ENCODE measurements around the gene PKP4. TPM values are rescaled to one million over a fixed set of nuclear protein-coding genes. Genes with fewer than 3 reads are reported as not detected.
A peak's percentile ranks its signal among the peaks of the same experiment; 100 is the strongest.

PKP4 gene
- total RNA-seq, 2 donors from 2014 or later: 44.7 to 56.5 TPM

DNA sequence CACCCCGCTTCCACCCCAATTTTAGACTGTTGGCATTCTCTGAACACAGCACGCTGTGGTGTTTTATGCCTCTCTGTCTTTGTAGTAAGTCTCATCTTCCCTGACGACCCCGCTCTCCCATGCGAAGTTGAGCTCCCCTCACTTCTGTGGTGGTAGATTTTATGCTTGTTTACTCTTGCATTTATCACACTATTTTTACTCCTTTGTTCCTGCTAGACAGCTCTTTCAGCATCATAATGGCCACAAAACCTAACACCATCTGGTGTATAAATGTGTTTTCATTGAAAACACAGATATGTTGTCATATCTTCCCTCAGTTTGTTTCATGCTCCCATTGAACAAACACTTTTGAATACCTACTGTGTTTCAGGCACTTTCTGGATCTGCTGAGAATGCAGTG, 57.1 kb downstream of the PKP4 start:
- no peak for DNase-seq (ENCODE audit: low spot score)
- intact Hi-C loops (cut with DNase I): no loop called here

GRCh38 chr2:158518084-158518483, 61.3 kb downstream of the PKP4 start:
- peak; percentile 42 for DNase-seq (ENCODE audit: low spot score)
- intact Hi-C loops (cut with DNase I): no loop called here

DNA sequence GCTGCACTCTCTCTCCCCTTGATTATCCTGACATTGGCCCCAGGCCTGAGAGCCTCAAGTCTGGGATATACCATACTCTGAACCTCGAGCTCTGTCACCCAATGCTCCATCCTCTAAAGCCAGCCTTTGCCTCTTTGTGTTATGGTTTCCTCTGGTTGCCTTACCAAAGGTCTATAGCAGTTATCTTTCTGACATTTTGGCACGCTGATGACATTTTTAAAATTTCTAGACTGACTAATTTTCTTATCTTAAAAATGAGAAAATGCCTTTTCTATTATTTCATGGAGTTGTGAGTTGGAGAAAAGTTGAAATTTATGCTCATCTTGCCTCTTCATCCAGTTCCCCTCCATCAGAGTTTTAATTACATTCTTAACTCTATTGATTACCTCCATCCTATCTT, 62.7 kb downstream of the PKP4 start:
- intact Hi-C loops (cut with DNase I): no loop called here
- DNase-seq (ENCODE audit: low spot score): no peak

DNA sequence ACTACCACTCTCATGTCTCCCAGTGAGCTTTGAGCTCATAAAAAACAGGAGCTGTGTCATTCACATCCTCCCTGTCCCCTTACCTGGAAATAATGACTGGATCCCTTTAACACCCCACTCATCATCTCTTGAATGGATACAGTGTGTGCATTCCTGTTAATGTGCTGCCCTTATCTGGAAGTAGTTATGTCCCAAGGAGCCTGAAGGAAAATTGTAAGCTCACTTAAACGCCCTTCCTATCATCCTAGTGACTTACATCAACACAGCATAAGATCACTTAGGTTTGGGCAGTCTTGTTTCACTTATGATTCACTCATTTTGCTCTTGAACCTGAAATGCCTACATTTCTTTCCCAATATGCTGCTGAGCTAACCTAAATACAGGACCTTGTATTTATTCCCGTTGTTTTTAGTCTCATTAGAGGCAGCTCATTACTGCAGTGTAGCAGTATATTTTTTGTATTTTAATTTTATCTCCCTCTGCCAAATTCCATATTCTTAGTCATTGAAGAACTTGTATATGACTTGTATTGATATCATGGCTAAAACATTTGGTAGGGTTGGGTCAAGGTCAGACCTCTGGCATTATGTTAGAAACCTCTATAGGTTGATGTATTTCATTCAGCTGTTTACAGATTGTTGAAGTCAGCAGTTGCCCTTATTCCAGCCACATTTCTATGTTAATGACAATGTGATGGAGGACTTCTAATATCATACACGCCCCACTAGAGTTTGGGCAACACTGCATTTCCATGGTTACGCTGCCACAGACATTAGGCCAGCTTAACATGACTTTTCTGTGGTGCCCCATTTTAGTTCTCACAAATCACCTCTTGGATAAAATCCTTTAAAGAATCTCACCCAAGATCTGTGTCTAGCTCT, 72.9 kb downstream of the PKP4 start:
- intact Hi-C loops (cut with DNase I): no loop called here
- DNase-seq (ENCODE audit: low spot score): no peak

DNA sequence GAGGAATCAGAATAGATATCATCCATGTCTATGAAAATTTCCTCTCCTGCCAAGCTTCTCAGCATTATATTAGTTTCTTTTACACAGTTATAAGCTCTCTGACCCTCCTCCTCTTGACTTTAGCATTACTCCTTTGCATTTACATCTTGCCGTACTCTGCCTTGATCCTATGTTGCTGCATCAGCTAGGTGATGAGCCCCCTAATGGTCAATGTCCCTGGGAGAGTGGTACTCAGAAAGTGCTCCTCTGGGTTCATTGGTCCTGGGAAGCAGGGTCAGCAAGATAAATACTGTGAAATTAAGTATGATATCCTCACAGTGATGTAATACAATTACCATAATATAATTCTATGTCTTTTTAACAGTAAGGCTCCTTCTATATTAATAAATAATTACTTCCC, 74.1 kb downstream of the PKP4 start:
- intact Hi-C loops (cut with DNase I): no loop called here
- DNase-seq (ENCODE audit: low spot score): no peak

- intact Hi-C loops (cut with DNase I): no loop called here
- DNase-seq (ENCODE audit: low spot score): no peak
These were observed 76.3 kb downstream of the PKP4 start for GRCh38 chr2:158533009-158533408.

GRCh38 chr2:158539176-158540005, 82.6 kb downstream of the PKP4 start:
- intact Hi-C loops (cut with DNase I): no loop called here
- DNase-seq (ENCODE audit: low spot score): no peak

DNA sequence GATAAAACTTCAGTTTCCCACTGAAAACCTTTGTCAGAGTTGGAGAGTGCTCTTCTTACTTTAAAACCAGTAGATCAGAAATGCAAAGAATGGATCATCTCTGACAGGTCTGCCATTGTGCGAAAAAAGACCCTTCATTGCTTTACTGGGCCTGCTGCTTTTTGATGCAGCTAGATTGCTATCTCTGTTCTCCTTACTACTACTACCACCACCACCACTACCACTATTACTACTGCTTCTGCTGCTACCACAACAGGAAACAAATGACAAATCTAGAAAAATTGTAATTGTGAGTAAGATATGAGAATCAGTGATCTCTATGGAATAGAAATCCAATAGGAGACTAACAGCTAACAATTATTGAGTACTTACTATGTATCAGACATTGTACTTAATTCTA, 85.8 kb downstream of the PKP4 start:
- intact Hi-C loops (cut with DNase I): no loop called here
- no peak for DNase-seq (ENCODE audit: low spot score)

GRCh38 chr2:158543957-158544356, 87.2 kb downstream of the PKP4 start:
- no peak for DNase-seq (ENCODE audit: low spot score)
- intact Hi-C loops (cut with DNase I): no loop called here

DNA sequence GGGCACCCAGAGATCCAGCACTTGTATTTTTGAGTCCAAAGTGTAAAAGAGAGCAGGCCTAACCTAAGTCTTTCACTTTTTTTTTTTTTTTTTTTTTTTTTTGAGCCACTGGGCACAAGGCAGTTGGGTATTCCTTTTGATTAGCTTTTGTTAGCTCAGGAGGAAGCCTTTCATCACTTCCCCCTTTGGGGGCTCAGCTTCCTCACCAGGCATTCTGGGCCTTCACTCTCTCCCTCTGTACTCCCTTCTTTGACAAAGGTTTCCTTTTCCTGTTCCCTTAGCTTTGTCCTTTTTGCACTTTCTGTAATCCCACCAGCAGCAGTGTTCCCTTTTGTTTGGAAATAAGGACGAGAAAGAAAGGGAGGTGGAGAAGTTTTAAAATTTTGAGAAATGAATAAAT, 88.2 kb downstream of the PKP4 start:
- intact Hi-C loops (cut with DNase I): no loop called here
- DNase-seq (ENCODE audit: low spot score): no peak

- no peak for DNase-seq (ENCODE audit: low spot score)
- intact Hi-C loops (cut with DNase I): no loop called here
These were observed 89.8 kb downstream of the PKP4 start for GRCh38 chr2:158546412-158547144.

GRCh38 chr2:158553257-158553656, 96.5 kb downstream of the PKP4 start:
- intact Hi-C loops (cut with DNase I): no loop called here
- DNase-seq (ENCODE audit: low spot score): no peak

- no peak for DNase-seq (ENCODE audit: low spot score)
- intact Hi-C loops (cut with DNase I): no loop called here
These were observed 98.2 kb downstream of the PKP4 start for GRCh38 chr2:158554996-158555395.

DNA sequence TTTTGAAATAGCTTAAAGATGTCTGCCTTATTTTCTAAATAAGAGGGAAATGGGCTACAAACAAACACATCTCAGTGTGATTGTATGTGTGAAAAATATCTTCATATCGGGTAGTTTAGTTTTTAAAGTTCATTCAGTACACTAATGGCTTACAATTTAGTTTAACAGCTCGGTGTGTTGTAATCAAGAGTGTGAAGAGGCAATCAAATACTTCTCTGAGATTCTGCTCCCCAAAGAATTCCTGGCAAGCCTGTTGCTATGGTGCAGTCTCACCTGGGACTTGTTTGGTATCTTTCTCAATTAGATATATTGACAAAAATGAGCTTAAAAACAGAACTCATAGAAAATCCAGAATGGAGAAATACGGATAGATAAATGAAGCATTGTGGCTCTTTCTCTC, 99.4 kb downstream of the PKP4 start:
- intact Hi-C loops (cut with DNase I): no loop called here

DNA sequence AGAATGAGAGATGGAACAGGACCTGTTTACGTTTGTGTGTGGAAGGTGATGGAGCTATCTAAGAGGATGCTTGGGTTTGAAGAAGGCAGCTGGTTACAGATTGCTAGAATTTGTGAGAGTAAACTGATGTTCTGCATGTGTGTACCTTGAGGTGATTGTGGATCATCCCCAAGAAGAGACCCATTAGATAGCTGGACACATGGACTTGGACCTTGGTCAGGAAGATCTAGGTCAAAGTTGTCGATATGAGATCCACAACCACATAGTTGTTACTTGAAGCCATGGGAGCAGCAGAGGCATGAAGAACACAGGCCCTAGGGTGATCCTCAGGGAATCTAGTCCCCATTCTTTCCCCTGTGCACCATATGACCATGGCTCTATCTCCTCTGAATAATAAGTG, 101.0 kb downstream of the PKP4 start:
- no peak for DNase-seq (ENCODE audit: low spot score)
- intact Hi-C loops (cut with DNase I): no loop called here

More for the DNA sequence above, 99.4 kb downstream of the PKP4 start:
- no peak for DNase-seq (ENCODE audit: low spot score)

DNA sequence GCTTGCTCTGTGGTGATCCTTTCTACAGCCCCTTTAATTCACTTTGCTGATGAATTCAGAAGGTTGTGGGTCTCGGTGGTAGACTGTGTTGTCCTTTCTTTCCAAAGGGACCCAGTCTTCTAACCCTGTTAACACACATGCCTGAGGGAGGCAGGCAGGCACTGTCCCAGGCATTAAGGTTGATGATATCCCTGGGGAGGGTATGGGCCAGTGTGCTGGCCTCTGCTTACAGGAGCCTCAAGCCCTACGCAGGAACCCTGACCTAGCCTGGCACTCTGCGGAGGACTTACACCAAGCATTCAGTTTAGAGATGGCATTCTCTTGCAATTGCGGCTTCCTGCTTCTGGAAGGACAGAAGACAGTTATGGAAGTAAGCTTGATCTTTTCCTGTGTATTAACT, 102.5 kb downstream of the PKP4 start:
- intact Hi-C loops (cut with DNase I): no loop called here
- DNase-seq (ENCODE audit: low spot score): peak; percentile 58

GRCh38 chr2:158560259-158560658, 103.5 kb downstream of the PKP4 start:
- intact Hi-C loops (cut with DNase I): no loop called here
- DNase-seq (ENCODE audit: low spot score): no peak

DNA sequence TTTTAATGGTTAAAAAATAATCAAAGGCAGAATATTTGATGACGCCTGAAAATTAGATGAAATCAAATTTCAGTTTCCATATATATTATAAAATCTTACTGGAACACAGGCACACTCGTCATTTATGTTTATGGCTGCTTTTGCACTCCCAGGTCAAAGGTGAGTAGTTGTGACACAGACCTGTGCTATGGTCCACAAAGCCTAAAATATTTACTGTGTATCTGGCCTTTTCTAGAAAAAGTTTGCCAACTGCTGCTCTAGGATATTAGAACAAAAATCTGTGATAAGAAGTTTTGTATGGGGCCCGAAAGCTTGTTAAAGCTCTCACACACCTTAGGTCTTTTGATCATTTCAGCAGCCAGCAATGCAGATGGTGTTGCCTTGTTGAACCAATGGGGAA, 104.3 kb downstream of the PKP4 start:
- intact Hi-C loops (cut with DNase I): no loop called here
- DNase-seq (ENCODE audit: low spot score): no peak

DNA sequence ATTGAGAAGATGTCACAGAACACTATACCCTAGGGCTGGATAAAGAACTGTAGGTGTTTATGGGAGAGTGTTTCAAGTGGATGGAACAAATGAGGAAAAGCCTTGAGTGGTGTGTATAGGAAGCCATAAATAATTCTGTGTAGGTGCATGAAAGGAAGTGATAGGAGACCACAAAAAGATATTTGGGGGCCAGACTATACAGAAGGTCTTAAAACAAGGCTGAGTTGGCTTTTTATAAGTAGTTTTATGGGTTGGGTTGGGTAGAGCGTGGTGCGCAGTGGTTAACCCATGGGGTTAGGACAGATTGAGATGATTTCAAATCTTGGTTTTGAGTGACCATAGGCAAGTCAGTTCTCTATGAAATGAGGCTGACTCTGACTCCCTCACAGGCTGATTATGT, 110.5 kb downstream of the PKP4 start:
- DNase-seq (ENCODE audit: low spot score): no peak
- intact Hi-C loops (cut with DNase I): no loop called here

GRCh38 chr2:158569284-158569683, 112.5 kb downstream of the PKP4 start:
- intact Hi-C loops (cut with DNase I): no loop called here
- DNase-seq (ENCODE audit: low spot score): no peak

Data from posterior vena cava (tissue), 2 donors.